Measurements from ENCODE around the gene GIGYF2.

DNA sequence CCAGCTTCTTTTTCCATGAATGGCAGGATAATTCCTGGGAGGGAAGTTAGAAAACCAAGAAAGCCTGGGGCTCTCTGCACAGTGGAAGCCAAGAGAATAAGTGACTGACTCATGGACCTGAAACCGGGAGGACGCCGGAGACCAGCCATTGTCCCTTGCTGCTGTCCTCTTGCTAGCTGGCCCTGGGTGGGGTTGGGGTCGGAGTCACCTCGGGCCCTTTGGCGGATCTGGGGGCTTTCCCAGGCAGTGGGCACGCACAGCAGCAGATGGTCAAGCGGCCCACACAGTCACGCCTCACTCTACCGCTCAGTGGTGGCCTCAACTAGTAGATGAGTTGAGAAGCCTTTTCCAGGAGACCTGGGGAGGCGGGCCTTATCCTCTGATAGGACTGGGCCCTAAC, 48.1 kb upstream of the GIGYF2 start:
- TF ChIP-seq CTCF (IDR thresholded peaks at IDR 0.05) (no peak), ZFX (IDR thresholded peaks at IDR 0.05; ENCODE audit: borderline replicate concordance) (no peak)
